HG02884 (cell line): ENCODE data around the gene MAOA.

Experiments
- ATAC-seq: cut with Tn5 transposase; IDR thresholded peaks from one replicate; pipeline ENCODE4 v1.9.1; 2021; ENCODE audit warnings: mild to moderate bottlenecking, moderate library complexity; ENCODE audit not compliant: unreplicated experiment

Gene MAOA

DNA sequence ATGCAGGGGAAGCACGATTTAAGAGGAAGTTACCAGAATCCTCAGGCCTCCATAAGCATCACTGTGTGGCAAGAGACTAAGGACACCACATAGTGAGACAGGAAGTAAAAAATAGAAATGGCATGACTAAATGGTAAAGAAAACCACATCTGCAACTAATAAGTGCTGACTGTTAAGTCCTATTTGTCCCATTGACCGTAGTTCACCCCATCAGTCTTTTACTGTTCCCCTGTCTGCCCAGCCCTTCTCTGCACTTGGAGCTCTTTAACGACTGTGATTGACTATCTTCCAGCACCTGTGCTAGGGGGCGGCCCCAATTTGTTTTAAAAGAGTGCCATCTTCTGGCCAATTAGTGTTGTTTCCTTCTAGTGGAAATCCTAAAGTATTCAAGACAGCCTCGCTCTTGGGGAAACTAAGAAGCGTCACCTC, 94.2 kb downstream of the MAOA start:
- ATAC-seq: peak; percentile 63

DNA sequence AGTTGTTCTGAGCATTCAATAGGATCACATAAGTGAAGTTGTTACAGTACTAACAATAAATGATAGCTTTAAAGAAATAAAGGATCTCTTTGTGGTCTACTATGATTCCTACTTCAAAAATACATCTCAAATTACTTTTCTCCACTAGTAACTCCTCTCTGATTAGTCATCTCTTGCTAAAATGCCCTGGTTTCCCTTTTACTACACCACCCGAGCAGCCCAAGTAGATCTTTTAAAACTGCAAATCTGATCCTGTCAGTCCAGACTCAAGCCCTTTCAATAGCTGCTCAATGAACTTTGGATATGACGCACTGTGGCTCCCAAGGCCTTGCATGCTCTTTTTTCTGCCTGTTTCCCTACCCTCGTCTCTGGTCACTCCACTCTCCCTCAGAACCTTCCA, 97.5 kb downstream of the MAOA start:
- no peak for ATAC-seq

DNA sequence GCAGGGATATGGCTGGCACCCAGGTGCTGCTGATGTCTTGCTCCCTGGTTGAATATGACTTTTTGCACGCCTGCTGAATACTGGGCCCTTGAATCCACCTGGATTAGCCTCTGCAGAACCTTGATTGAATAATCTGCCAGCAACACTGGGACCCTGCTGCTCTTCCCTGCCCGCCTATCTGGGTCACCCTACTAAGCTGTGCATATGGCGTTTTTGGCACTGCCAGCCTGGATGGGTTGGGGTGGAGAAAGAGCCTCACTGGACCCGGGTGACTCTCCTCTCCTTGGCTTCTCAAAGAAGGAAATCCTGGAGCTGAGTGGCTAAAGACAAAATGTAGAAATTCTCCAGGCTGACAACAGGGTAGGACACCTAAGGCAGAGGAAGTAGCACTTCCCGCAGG, 100.0 kb downstream of the MAOA start:
- no peak for ATAC-seq

DNA sequence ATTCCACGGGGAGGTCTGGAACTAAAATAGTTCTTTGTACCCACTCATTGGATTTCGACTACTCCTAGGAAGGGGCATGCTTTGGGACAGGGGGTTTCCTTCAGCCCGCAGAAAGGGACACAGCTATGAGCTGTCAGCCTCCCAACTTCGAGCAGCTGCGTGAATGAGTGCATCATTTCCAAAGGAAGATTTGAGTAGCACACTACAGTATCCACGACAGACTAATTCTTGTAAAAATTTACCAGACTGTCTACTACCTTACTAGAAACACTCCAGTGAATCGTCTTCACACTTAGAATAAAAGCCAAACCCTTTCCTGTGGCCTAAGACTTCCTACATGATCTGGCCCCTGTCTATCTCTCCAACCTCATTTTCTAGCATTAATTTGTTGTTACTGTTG, 101.9 kb downstream of the MAOA start:
- no peak for ATAC-seq

DNA sequence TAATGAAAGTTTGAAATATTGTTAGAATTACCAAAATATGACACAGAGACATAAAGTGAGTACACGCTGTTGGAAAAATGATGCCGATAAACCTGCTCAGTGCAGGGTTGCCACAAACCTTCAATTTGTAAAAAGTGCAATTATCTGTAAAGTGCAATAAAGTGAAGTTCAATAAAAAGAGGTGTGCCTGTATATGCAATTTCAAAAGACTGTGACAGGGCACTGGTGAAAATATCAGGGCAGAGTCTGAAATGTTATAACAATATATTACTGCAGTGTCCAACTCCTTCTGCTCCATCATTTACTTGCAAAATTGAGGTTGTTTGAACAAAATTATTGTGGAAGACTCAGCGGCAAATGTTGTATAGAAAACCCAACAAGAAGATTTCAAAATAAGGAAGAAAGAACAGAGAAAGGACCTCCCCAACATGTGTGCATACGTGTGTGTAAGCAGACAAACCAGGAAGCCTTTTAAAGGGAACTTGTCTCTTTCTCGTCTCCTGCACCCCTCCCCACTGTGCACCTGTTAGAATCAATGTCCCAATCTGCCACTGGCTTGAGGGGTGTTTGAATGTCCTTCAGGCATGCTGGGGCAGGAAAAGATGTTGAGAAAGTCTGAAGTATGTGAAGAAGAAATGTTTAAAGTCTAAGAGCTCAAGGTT, 130.0 kb downstream of the MAOA start:
- no peak for ATAC-seq
